ENCODE measurements around the gene CEP85L.
"Not testable (repeated sequence)": the region's sequence is repeated elsewhere in the genome, so short reads cannot be mapped to it uniquely, and the experiment has no call there.

The CEP85L gene

DNA sequence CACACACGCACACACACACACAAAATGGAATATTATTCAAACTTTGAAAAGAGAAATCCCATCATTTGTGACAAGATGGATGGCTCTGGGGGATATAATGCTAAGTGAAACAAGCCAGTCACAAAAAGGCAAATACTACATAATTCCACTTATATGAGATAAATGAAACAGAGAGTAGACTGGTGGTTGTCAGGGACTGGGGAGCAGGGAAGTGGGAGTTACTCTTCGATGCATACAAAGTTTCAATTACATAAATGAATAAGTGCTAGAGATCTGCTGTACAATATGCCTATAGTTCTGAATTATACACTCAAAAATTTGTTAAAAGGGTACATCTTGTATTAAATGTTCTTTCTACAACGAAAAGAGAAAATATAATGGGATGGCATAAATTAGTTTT lies 161.4 kb downstream of the CEP85L start:
- no peak for DNase-seq

DNA sequence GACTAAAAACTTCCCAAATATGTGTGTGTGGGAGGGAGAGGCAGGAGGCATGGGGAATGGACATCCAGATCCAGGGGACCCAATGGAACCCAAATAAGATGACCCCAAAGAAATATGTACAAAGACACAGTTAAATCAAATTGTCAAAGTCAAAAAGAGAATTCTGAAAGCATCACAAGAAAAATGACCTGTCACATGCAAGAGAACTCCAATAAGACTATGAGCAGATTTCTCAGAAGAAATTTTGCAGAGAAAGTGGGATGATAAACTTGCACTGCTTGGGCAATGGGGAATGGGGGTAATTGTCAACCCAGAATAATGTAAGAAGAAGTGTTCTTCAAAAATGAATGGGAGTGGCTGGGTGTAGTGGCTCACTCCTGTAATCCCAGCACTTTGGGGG lies 162.8 kb downstream of the CEP85L start:
- DNase-seq, result no peak

DNA sequence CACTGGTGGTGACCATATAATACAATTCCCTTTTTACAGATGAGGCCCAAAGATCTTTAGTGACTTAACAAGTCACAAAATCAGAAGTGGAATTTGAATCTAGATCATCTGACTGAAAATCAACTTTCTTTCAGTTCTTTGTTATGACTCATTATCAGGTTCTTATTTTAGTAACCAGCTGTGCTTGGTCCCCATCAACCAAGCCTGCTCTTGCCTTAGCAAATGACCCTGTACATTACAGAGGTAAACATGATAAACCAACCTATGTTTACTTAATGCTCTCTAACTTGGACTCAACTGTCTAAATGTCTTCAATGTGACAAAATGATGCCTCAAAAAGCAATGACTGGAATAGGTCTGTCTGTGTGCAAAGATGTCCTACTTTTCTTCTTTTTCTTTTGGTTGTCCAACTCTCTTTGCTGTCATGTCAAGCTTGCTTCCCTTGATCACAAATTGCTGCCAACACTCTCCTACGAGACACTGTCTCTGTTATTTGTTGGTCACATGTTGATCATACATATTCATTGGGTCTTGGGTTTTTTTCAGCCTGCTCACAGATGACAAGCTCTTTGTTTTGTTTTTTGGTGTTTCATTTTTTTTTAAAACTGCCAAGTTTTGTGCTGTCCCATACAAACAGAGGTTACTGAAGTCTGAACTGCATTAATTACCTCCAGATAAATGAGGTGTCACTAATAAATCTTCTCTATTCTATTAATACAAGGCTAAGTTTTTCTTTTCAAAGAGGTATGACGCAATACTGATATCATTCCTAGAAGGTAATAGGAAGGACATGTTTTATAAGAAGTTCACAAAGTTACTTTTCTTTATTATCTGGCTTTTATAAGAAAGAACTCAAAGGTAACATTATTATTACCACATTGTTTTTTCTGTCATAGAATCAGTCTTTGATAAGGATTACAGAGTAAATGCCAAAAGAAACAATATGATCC lies 165.5 kb downstream of the CEP85L start:
- peak; percentile 68 for DNase-seq

DNA sequence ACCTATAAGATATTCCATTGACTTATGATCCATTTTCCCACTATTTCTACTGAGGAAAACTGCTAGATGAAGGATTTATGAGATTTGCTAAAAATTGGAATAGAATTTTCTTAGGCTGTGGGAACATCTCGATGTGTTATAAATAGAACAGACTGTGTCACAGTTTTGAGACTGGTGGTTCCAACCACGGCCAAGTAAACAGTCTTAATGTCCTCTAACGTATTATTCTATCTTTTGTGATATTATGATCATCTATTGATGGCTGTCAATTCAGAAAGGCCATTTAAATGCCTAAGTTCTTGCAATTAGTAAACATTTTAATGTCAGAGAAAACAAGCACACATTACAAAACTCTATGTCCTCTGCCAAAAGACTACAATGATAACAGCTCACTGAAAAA lies 174.8 kb downstream of the CEP85L start:
- DNase-seq, result no peak

DNA sequence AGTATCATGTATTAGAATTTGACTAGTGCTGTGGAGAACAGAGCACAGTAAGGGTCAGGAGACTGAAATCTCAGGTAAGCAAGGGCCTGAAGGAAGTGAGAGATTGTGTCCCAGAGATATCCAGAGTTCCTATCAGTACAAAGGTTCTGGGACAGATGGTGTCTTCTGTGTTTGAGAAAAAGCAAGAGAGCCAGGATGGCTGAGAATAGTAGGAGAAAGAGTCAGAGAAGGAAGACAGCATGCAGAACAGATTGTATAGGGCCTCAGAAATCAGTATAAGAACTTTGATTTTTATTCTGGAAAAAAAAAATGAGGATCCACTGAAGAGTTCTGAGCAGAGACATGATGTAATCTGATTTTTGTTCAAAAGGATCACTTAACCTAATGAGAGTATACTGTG lies 178.1 kb downstream of the CEP85L start:
- no peak for DNase-seq

DNA sequence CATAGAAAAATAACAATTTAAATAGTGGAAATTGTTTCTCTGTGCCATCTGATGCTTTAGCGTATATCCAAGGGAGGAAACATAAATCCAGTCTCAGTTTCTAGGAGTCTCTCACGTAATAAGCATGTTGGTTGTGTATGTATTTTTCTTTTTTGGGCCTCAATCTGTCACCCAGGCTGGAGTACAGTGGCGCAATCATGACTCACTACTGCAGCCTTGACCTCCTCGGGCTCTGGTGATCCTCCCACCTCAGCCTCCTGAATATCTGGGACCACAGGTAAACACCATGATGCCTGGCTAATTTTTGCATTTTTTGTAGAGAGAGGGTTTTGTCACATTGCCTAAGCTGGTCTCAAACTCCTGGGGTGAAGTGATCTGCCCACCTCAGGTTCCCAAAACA lies 181.9 kb downstream of the CEP85L start:
- DNase-seq, result no peak

DNA sequence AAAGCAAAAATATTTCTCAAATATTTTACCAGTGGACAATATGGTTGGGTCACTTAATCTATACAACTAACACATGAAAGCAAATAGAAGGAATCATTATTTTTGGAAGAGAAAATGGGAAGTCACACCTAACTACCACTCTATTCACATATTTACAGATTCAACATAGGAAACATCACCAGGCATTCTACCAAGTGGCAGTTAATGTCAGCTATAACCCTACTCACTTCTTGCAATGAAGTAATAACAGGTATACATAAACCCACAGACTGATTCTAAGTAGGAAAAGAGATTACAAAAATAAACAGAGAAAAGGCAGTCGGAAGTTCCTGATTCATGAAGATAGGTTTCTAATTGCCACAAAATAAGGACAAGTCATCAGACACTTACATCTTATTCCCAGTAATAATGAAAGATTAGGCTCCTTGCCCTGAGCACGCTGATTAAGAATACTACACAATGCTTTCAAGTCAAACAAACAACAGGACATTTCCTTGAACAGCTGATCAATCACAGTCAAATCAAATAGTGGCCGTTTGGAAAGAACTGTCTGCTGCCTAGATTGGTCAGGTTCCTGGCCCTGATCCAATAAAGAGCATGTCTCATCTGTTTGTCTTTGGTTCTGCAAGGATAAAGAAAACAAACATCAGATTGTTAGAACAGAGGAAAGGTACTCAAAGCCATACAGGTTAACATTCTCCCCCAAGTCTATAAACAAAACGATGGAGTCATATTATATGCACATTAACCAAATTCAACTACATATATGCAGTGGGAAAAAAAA lies 182.5 kb downstream of the CEP85L start:
- DNase-seq, result no peak

DNA sequence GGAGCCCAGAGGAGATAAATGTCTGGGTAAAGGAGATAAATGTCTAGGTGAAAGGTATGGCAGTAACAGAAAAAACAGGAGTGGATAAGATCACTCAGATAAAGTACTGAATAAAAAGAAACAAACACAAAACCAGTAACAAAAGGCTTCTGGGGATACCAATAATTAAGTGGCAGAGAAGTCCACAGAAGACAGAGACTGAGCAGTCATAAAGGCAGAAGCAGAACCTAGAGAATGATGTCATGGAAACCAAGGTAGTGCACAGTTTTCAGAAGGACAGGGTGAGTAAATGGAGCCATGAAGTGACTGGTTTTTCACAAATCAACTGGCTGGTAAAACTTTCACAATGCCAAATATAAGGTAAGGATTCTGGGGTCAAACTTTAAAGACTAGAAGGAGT lies 184.2 kb downstream of the CEP85L start:
- peak; percentile 5 for DNase-seq

DNA sequence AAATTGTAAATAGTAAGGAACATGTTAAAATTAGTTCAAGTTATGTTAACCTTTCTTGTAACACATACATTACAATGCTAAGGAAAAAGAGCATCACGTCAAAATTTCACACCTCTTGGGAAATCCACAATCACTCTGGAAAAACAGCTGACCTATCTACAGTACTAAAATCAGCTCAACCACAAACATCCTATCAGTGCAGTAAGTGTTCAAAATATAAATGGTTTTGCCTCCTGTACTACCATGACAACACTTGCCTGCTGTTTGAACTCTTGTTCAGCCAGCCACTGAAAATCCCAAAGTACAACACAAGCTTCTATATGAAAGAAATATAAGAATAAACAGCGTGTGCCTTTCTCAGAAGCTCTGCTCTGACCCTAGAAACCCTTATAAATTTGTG lies 186.8 kb downstream of the CEP85L start:
- no peak for DNase-seq

DNA sequence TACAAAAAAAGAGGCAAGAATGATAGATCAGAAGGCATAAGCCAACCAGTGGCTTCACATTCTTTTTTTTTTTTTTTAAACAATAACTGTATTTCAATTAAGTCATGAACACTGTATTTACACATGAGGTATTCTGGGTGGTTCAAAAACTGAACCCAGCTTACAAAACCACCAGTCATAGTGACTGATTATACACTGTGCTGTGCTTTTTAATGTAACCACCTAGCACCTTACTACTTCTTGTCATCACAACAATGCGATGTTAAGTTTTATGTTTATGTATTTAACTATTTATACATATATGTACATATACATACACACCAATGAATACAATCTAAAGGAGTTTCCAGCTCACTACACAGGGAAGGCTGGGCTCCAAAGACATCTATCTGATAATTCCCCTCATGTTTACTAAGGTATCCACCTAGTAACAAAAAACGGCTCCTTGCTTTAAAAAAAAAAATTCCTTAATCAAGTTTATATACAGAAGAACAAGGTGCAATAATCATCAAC lies 190.4 kb downstream of the CEP85L start:
- no peak for DNase-seq

DNA sequence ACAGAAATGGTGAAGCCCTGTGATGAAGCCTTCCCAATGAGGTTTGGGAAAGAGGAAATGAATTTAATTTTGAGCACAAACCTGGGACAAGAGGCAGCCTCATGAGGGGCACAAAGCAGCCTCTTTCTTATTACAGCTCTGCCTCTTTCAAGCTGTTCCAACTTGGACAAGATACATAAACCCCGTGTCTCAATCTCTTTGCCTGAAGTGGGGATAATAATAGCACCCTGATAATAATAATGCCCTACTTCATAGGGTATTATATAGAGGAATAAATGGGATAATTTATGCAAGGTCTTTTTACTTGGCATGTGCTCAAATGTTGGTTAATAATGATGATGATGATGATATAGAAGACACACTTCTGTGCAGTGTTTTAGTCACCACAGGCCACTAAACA lies 194.4 kb downstream of the CEP85L start:
- DNase-seq, result no peak

DNA sequence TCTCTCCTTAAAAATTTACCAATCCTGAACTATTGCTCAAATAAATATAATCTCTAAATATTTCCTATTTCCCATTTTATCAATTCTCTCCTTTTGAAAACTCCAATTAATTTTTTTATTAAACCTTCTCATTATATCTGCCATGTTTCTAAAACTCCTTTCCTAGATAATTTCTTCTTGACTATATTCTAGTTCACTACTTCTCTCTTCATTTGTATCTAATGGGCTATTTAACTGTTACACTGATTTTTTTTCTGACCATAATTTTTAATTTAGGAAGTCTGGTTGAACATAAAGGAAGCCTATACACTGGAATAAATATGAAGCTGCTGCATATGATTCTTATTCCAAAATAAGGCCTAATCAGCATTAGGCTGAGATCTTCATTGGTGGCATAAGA lies 199.6 kb downstream of the CEP85L start:
- DNase-seq, result no peak

DNA sequence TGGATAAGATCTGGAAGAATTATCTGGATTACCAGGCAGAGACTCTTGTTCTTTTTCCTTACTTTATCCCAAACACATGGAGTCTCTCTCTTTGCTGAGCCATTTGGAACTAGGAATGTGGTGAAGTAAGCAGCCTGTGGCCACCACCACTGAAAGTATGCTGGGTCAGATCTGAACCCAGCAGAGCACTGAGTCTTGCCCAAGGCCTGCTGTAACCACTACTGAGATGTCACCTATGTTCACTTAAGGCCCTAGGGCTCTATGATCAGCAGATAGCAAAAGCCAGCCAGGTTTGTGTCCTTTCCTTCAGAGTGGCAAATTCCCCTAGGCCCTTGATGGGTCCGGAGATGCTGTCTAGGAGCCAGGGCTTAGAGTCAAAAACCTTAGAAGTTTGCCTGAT lies 206.6 kb downstream of the CEP85L start:
- DNase-seq, result no peak

DNA sequence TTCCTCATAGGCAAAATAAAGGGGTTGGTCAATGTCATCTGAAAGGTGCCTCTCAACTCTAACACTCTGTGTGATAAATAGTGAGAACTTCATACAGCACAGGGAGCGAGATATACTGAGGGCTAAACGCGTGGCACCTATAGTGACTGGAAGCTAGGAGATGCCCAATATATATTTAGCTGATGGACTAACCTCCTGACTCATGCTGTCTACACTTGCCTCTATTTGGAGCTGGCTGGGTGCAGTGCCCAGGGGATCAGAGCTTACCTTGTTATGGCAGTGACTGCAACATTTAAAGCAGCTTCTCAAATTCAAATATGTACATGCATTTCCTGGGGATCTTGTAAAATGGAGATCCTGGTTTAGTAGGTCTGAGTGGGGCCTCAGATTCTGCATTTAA lies 214.9 kb downstream of the CEP85L start:
- no peak for DNase-seq

DNA sequence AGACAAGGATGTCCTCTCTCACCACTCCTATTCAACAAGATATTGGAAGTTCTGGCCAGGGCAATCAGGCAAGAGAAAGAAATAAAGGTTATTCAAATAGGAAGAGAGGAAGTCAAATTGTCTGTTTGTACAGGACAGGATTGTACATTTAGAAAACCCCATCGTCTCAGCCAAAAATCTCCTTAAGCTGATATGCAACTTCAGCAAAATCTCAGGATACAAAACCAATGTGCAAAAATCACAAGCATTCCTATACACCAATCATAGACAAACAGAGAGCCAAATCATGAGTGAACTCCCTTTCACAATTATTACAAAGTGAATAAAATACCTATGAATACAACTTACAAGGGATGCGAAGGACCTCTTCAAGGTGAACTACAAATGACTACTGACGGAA lies 217.2 kb downstream of the CEP85L start:
- DNase-seq, result not testable (repeated sequence)

DNA sequence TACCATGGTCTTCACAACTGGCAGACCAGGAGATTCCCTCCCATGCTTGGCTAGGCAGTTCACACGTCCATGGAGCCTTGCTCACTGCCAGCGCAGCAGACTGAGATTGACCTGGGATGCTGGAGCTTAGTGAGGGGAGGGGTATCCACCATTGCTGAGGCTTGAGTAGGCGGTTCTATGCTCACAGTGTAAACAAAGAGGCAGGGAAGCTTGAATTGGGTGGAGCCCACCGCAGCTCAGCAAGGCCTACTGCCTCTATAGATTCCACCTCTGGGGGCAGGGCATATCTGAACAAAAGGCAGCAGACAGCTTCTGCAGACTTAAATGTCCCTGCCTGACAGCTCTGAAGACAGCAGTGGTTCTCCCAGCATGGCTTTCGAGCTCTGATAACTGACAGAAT lies 230.1 kb downstream of the CEP85L start:
- DNase-seq, result not testable (repeated sequence)

DNA sequence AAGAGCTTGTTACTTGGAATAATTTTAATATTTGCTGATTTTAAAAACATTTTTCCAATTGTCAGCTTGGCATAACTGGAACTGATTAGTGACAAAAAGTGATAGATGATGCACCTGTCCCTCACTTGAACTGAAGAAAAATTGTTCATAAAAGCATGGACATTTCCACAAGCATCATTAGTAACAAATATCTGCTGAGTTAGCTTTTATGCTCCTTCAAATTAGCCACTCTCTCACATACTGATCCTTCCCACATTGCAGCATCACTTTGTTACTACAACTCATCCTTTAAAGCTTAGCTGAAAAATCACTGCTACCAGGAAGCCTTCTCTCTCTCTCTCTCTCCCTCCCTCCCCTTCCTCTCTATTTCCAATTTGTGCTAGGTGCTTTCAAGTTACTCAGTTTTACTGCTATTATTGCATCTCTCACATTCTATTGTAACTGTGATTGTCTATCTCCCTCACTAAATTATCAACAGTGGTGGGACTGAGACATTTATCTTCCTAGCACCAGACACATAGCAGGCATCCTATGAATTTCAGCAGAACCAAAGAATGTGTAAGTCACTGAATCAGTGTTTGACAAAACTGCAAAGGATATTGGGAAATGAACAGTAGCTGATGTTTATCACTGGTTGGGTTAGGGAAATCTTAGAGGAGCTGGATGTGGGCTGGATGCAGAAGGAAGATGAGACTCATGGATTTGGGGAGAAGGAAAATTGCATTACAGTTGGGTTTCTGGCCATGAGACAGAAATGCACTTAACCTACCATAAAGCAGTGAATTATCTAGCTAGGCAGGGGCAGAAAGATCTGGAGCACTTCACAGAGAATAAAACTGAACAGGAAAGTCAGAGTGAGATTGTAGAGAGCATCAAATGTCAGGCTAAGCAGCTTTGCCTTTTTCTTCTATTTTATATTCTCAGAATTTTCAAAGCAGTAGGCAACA lies 231.7 kb downstream of the CEP85L start:
- DNase-seq, result no peak
